GM12872 (cell line): ENCODE results near the gene TWSG1.

ENCODE experiments used
- CTCF ChIP-seq: IDR thresholded peaks from 3 replicates; pipeline ENCODE4 v1.5.1; 2011; ENCODE audit warnings: low read depth, mild to moderate bottlenecking, low read length, moderate library complexity; ENCODE audit not compliant: insufficient read depth

Gene TWSG1

GRCh38 chr18:9348766-9349165, 14.2 kb downstream of the TWSG1 start:
- TF ChIP-seq CTCF = no peak

- TF ChIP-seq CTCF = no peak
Measured at GRCh38 chr18:9353596-9353995, 19.0 kb downstream of the TWSG1 start.

- no peak for TF ChIP-seq CTCF
Measured at GRCh38 chr18:9354256-9354655, 19.7 kb downstream of the TWSG1 start.

GRCh38 chr18:9356976-9357375, 22.4 kb downstream of the TWSG1 start:
- no peak for TF ChIP-seq CTCF

- TF ChIP-seq CTCF = no peak
Measured at GRCh38 chr18:9359796-9360195, 25.2 kb downstream of the TWSG1 start.

GRCh38 chr18:9361191-9361590, 26.6 kb downstream of the TWSG1 start:
- TF ChIP-seq CTCF = no peak

- TF ChIP-seq CTCF = no peak
Measured at GRCh38 chr18:9362869-9363268, 28.3 kb downstream of the TWSG1 start.

- TF ChIP-seq CTCF = no peak
Measured at GRCh38 chr18:9364242-9364641, 29.7 kb downstream of the TWSG1 start.
